ENCODE measurements around the gene SBDS.
A peak's percentile ranks its signal among the peaks of the same experiment; 100 is the strongest.
"Not testable (repeated sequence)": the region's sequence is repeated elsewhere in the genome, so short reads cannot be mapped to it uniquely, and the experiment has no call there.

The SBDS gene

GRCh38 chr7:66994691-66995049 is 716 bp downstream of the SBDS start:
- peak; percentile 61 for DNase-seq

- DNase-seq: not testable (repeated sequence)
These were observed 1.3 kb downstream of the SBDS start for GRCh38 chr7:66994051-66994450.

- not testable (repeated sequence) for DNase-seq
These were observed 5.8 kb downstream of the SBDS start for GRCh38 chr7:66989552-66989951.

- DNase-seq: not testable (repeated sequence)
These were observed 15.1 kb downstream of the SBDS start for GRCh38 chr7:66980336-66980735.

GRCh38 chr7:66979013-66979412 is 16.4 kb downstream of the SBDS start:
- DNase-seq: not testable (repeated sequence)

GRCh38 chr7:66978312-66978711 is 17.1 kb downstream of the SBDS start:
- not testable (repeated sequence) for DNase-seq

- DNase-seq: peak; percentile 60
These were observed 20.3 kb downstream of the SBDS start for GRCh38 chr7:66974986-66975590.

GRCh38 chr7:66970310-66970709 is 25.1 kb downstream of the SBDS start:
- no peak for DNase-seq

- DNase-seq: not testable (repeated sequence)
These were observed 26.4 kb downstream of the SBDS start for GRCh38 chr7:66969001-66969400.

GRCh38 chr7:66967029-66967428 is 28.4 kb downstream of the SBDS start:
- DNase-seq: no peak

- DNase-seq: no peak
These were observed 31.0 kb downstream of the SBDS start for GRCh38 chr7:66964411-66964810.

- DNase-seq: no peak
These were observed 34.3 kb downstream of the SBDS start for GRCh38 chr7:66961096-66961495.

GRCh38 chr7:66960192-66960591 is 35.2 kb downstream of the SBDS start:
- DNase-seq: no peak

- no peak for DNase-seq
These were observed 36.6 kb downstream of the SBDS start for GRCh38 chr7:66958538-66959350.

- no peak for DNase-seq
These were observed 37.6 kb downstream of the SBDS start for GRCh38 chr7:66957595-66958290.

- DNase-seq: no peak
These were observed 42.4 kb downstream of the SBDS start for GRCh38 chr7:66953044-66953427.

GRCh38 chr7:66952343-66953043 is 42.9 kb downstream of the SBDS start:
- DNase-seq: no peak

GRCh38 chr7:66950763-66951162 is 44.6 kb downstream of the SBDS start:
- peak; percentile 75 for DNase-seq

- DNase-seq: peak; percentile 80
These were observed 45.1 kb downstream of the SBDS start for GRCh38 chr7:66950311-66950710.

- DNase-seq: no peak
These were observed 46.8 kb downstream of the SBDS start for GRCh38 chr7:66948480-66949109.

GRCh38 chr7:66946545-66946944 is 48.8 kb downstream of the SBDS start:
- no peak for DNase-seq

- no peak for DNase-seq
These were observed 56.1 kb downstream of the SBDS start for GRCh38 chr7:66939325-66939724.

GRCh38 chr7:66937940-66938339 is 57.4 kb downstream of the SBDS start:
- DNase-seq: no peak

Measured in NCI-H82 (cell line).